Psoas muscle (tissue), 8 donors: ENCODE data around the gene GDPD5. TPM values are rescaled to one million over a fixed set of nuclear protein-coding genes. Genes with fewer than 3 reads are reported as not detected.

Experiments used
- ATAC-seq, 4 donors: fragments of 200-7000 bp; cut with Tn5 transposase; one replicate each; pipeline ENCODE4 v1.9.1; 2020; ENCODE audit warnings: moderate library complexity in 3 of 4, mild to moderate bottlenecking in 2 of 4
- DNase-seq, 2 donors: peaks; one replicate each; pipeline ENCODE4 v3.0.0-alpha.2; 2020
- H3K27ac ChIP-seq: fragments of 200-600 bp; one replicate; pipeline ENCODE4 v1.8.0; 2022
- H3K27me3 ChIP-seq, 3 donors: fragments of 200-600 bp in 1 of 3; one replicate each; pipeline versions ENCODE4 v1.6.1 to v1.8.0; 2013 to 2022; ENCODE audit warnings: low read length in 2 of 3, mild to moderate bottlenecking in 2 of 3, moderate library complexity in 1 of 3; ENCODE audit not compliant: insufficient read depth in 3 of 3
- H3K36me3 ChIP-seq, 2 donors: fragments of 200-600 bp in 1 of 2; one replicate each; pipeline versions ENCODE4 v1.6.1 to v1.8.0; 2013 to 2022; ENCODE audit warnings: low read depth in 1 of 2, mild to moderate bottlenecking in 1 of 2, moderate library complexity in 1 of 2; ENCODE audit not compliant: insufficient read depth in 1 of 2
- H3K4me1 ChIP-seq: fragments of 200-600 bp; one replicate; pipeline ENCODE4 v1.8.0; 2022
- H3K4me3 ChIP-seq: fragments of 200-600 bp; one replicate; pipeline ENCODE4 v1.8.0; 2022; ENCODE audit warnings: mild to moderate bottlenecking
- H3K9me3 ChIP-seq: fragments of 200-600 bp; one replicate; pipeline ENCODE4 v1.8.0; 2022
- CTCF ChIP-seq: fragments of 200-600 bp; IDR thresholded peaks from one replicate; pipeline ENCODE4 v1.8.0; 2022; ENCODE audit warnings: antibody characterized with exemption
- WGBS, 3 donors: extraction: QIAGEN DNeasy Blood & Tissue Kit; methylation state at CpG; one replicate each; pipeline versions ENCODE4 v1.1.6 to v1.1.7; 2013; 5-methylcytosine and 5-hydroxymethylcytosine counted together
- intact Hi-C, 2 donors: fragments of 100-400 bp; cut with DNase I; formaldehyde crosslinking; loops; one replicate each; pipeline versions ENCODE4 v1.11.0 to v1.14.2; 2022
- polyA plus RNA-seq, 3 donors: library from polyadenylated mRNA; stranded (reverse); fragments of 200-250 nt; gene quantifications; one replicate each; pipeline ENCODE4 v1.2.3, GENCODE V29; 2013
- total RNA-seq, 4 donors: library from RNA; stranded (reverse); fragmentation: NEBNext Ultra II Directional in 2 of 4; extraction: Animal tissue kit (Norgen Biotek cat#: 25700) in 2 of 4; gene quantifications; one replicate each; pipeline versions ENCODE4 v1.2.1 to v1.2.4, GENCODE V29; 2021 to 2023
- donor health status: healthy with polysubstance abuse.
- donor health status: DM: no; HTN: no; CAD: no; lungs with moderate emphysema.
- donor health status: Bipolar disorder and iron deficiency.
- donor health status: healthy.
- donor health status: DM: yes; HTN: yes; CAD: no.
- donor health status: DM: no; HTN: no; CAD: no.
- donor health status: DM: no; HTN: no; CAD: no.
- donor health status: DM: yes; HTN: yes; CAD: no.

Gene GDPD5
- total and polyA plus RNA-seq, 7 donors, result 2.7 to 16.5 (median 11.5) TPM

- 57 to 82% (median 58%) methylated on average over 10 of the region's 10 CpGs for WGBS, 3 donors
- ATAC-seq (peak in 3 of 4 donors; percentile 40 to 62 (median 59)), DNase-seq (no peak)
- no peaks in the 10 kb centered on the region for H3K9me3 ChIP-seq
- H3K4me1 ChIP-seq, result peaks cover 36% of the 10 kb centered on the region
- no peaks in the 10 kb centered on the region for H3K27me3 ChIP-seq
- peak overlapping the region; percentile 78 for H3K4me3 ChIP-seq
- H3K27ac ChIP-seq, result peak overlapping the region; percentile 91
- TF ChIP-seq CTCF, result no peak
- intact Hi-C loops, result no loop called here
- H3K36me3 ChIP-seq, result peaks cover 23 to 74% of the 10 kb centered on the region in 2 donors
Measured at GRCh38 chr11:75402002-75402773, 123.6 kb downstream of the GDPD5 start.

- ATAC-seq (peak; percentile 7 to 20 (median 12)), DNase-seq (no peak)
- no peaks in the 10 kb centered on the region for H3K27me3 ChIP-seq
- peaks cover 33% of the 10 kb centered on the region for H3K4me1 ChIP-seq
- H3K36me3 ChIP-seq, result peaks cover 17 to 55% of the 10 kb centered on the region in 2 donors
- intact Hi-C loops, result no loop called here
- WGBS, 3 donors, result 17 to 22% (median 20%) methylated on average over 11 of the region's 11 CpGs
- no peaks in the 10 kb centered on the region for H3K9me3 ChIP-seq
- H3K27ac ChIP-seq, result peak overlapping the region; percentile 91
- peak overlapping the region; percentile 78 for H3K4me3 ChIP-seq
- TF ChIP-seq CTCF, result no peak
Measured at GRCh38 chr11:75400146-75400865, 125.4 kb downstream of the GDPD5 start.

GRCh38 chr11:75399344-75400145 is 126.2 kb downstream of the GDPD5 start, which contains the start of gene RPS3:
RPS3 (plus strand) TSS chr11:75399518; CDS start chr11:75399548, 30 bp downstream.
- H3K36me3 ChIP-seq, result peaks cover 16 to 48% of the 10 kb centered on the region in 2 donors
- peak within 1 kb of the TSS; percentile 91 for H3K27ac ChIP-seq
- H3K9me3 ChIP-seq, result no peaks in the 10 kb centered on the region
- H3K27me3 ChIP-seq, result no peaks in the 10 kb centered on the region
- H3K4me3 ChIP-seq, result peak within 1 kb of the TSS; percentile 78
- ATAC-seq (peak; percentile 93 to 96 (median 96)), DNase-seq (peak; percentile 93 to 95)
- WGBS, 3 donors, result 0 to 1% (median 1%) methylated on average over 55 of the region's 55 CpGs
- intact Hi-C loops, result no loop called here
- H3K4me1 ChIP-seq, result peaks cover 33% of the 10 kb centered on the region
- TF ChIP-seq CTCF, result peak; percentile 12

- H3K4me1 ChIP-seq, result peaks cover 33% of the 10 kb centered on the region
- ATAC-seq (peak in 2 of 4 donors; percentile 2), DNase-seq (no peak)
- H3K27me3 ChIP-seq, result no peaks in the 10 kb centered on the region
- 70 to 81% (median 77%) methylated on average over 8 of the region's 8 CpGs for WGBS, 3 donors
- H3K9me3 ChIP-seq, result no peaks in the 10 kb centered on the region
- no peak for TF ChIP-seq CTCF
- no peak overlapping the region for H3K27ac ChIP-seq
- intact Hi-C loops, result no loop called here
- no peak overlapping the region for H3K4me3 ChIP-seq
- H3K36me3 ChIP-seq, result peaks cover 16 to 41% of the 10 kb centered on the region in 2 donors
Measured at GRCh38 chr11:75398906-75399305, 126.8 kb downstream of the GDPD5 start.
